A549 (cell line): ENCODE results near the gene SOX6. TPM values are rescaled to one million over a fixed set of nuclear protein-coding genes. Genes with fewer than 3 reads are reported as not detected.

ENCODE experiments used
- ATAC-seq, 2 experiments: fragments of 200-7000 bp in 1 of 2; fragments of >200 bp in 1 of 2; cut with Nextera tagmentation in 1 of 2; cut with Tn5 transposase in 1 of 2; 3 replicates each; pipeline versions ENCODE4 v1.8.0 to v1.9.1; 2018 to 2020; ENCODE audit warnings: mild to moderate bottlenecking in 1 of 2, moderate library complexity in 1 of 2
- CTCF ChIA-PET: fragments of 300-600 bp; sonication (Branson Sonifier 250); formaldehyde crosslinking; extraction: SDS; loops from one replicate; lab custom pipeline; 2021; ENCODE audit warnings: antibody characterized with exemption, inconsistent platforms; lab: Yijun Ruan, JAX
- POLR2A ChIA-PET: fragments of 350-600 bp; formaldehyde crosslinking; extraction: SDS; loops from one replicate; lab custom pipeline; 2021; ENCODE audit warnings: antibody characterized with exemption, inconsistent platforms; lab: Yijun Ruan, JAX
- DNase-seq, 2 experiments: peaks; one replicate each; pipeline versions ENCODE4 v3.0.0 to v3.0.0-alpha.2; 2011 to 2016; ENCODE audit warnings: low read depth in 1 of 2, low spot score in 1 of 2
- FAIRE-seq: peaks from 2 replicates; lab custom pipeline; 2011; peaks lifted over from hg19 to GRCh38; lab: Jason Lieb, UNC
- H3K27ac ChIP-seq, 2 experiments: fragments of >200 bp; sonication (Bioruptor Twin); formaldehyde crosslinking; 3 replicates each; pipeline ENCODE4 v1.5.1; 2016 to 2017
- H3K4me1 ChIP-seq: fragments of >200 bp; sonication (Bioruptor Twin); formaldehyde crosslinking; 3 replicates; pipeline ENCODE4 v1.6.1; 2016
- H3K4me2 ChIP-seq: fragments of >200 bp; sonication (Bioruptor Twin); formaldehyde crosslinking; 3 replicates; pipeline ENCODE4 v1.6.1; 2016
- H3K4me3 ChIP-seq: fragments of >200 bp; sonication (Bioruptor Twin); formaldehyde crosslinking; 3 replicates; pipeline ENCODE4 v1.5.1; 2016
- H3K9me3 ChIP-seq: fragments of >200 bp; sonication (Bioruptor Twin); formaldehyde crosslinking; 3 replicates; pipeline ENCODE4 v1.6.1; 2016
- BHLHE40 ChIP-seq: IDR thresholded peaks from 2 replicates; pipeline ENCODE4 v1.6.1; 2012; ENCODE audit warnings: low read depth, low read length, inconsistent platforms
- CEBPB ChIP-seq, 2 experiments: fragments of >200 bp in 1 of 2; sonication (Bioruptor Twin) in 1 of 2; formaldehyde crosslinking in 1 of 2; IDR thresholded peaks; 2 replicates each; pipeline ENCODE4 v1.6.1; 2012 to 2016
- CHD2 ChIP-seq: fragments of 150-350 bp; IDR thresholded peaks from 2 replicates; pipeline ENCODE4 v1.6.1; 2014; ENCODE audit warnings: low read length; ENCODE audit not compliant: partially characterized antibody
- EHMT2 ChIP-seq: fragments of 200-600 bp; sonication (generic); IDR thresholded peaks from 2 replicates; pipeline ENCODE4 v1.6.1; 2016; ENCODE audit warnings: antibody characterized with exemption, low read depth, mild to moderate bottlenecking, moderate library complexity
- ELK1 ChIP-seq: fragments of 150-350 bp; IDR thresholded peaks from 2 replicates; pipeline ENCODE4 v1.6.1; 2014; ENCODE audit warnings: low read depth, mild to moderate bottlenecking, low read length
- EP300 ChIP-seq, 2 experiments: fragments of >200 bp; sonication (Bioruptor Twin); formaldehyde crosslinking; IDR thresholded peaks; 2 replicates in 1 of 2; 3 replicates in 1 of 2; pipeline ENCODE4 v1.6.1; 2016 to 2017
- ESRRA ChIP-seq: fragments of 150-350 bp; IDR thresholded peaks from 2 replicates; pipeline ENCODE4 v1.6.1; 2014; ENCODE audit warnings: mild to moderate bottlenecking, low read length, borderline replicate concordance
- FOXS1 ChIP-seq: fragments of 250-450 bp; sonication (Bioruptor Pico); IDR thresholded peaks from 2 replicates; pipeline ENCODE4 v1.5.0; 2020; ENCODE audit warnings: mild to moderate bottlenecking, moderate library complexity
- HMGXB4 ChIP-seq: fragments of 250-450 bp; sonication (Bioruptor Pico); IDR thresholded peaks from 2 replicates; pipeline ENCODE4 v1.5.0; 2021; ENCODE audit warnings: mild to moderate bottlenecking, moderate library complexity, borderline replicate concordance
- HOXA7 ChIP-seq: fragments of 250-450 bp; sonication (Bioruptor Pico); IDR thresholded peaks from 2 replicates; pipeline ENCODE4 v1.5.0; 2020; ENCODE audit warnings: mild to moderate bottlenecking, moderate library complexity
- HOXB13 ChIP-seq: fragments of 250-450 bp; sonication (Bioruptor Pico); IDR thresholded peaks from 2 replicates; pipeline ENCODE4 v1.5.0; 2020; ENCODE audit warnings: low read depth, mild to moderate bottlenecking, moderate library complexity
- KDM5A ChIP-seq: fragments of 200-600 bp; sonication (generic); IDR thresholded peaks from 2 replicates; pipeline ENCODE4 v1.6.1; 2016; ENCODE audit warnings: antibody characterized with exemption, mild to moderate bottlenecking
- MYC ChIP-seq: IDR thresholded peaks from 2 replicates; pipeline ENCODE4 v1.6.1; 2012; ENCODE audit warnings: mild to moderate bottlenecking, inconsistent platforms, low read length, improper control_type of control experiment, borderline replicate concordance
- PBX3 ChIP-seq: IDR thresholded peaks from 2 replicates; pipeline ENCODE4 v1.6.1; 2012
- POLR2A ChIP-seq: IDR thresholded peaks from 2 replicates; pipeline ENCODE4 v1.6.1; 2012; ENCODE audit warnings: mild to moderate bottlenecking, low read length
- RCOR1 ChIP-seq: fragments of 150-350 bp; IDR thresholded peaks from 2 replicates; pipeline ENCODE4 v1.6.1; 2014; ENCODE audit warnings: antibody characterized with exemption, low read length, low read depth
- REST ChIP-seq: fragments of 200-600 bp; sonication (generic); IDR thresholded peaks from 2 replicates; pipeline ENCODE4 v1.6.1; 2016; ENCODE audit warnings: antibody characterized with exemption, mild to moderate bottlenecking, moderate library complexity
- RNF2 ChIP-seq: fragments of 200-600 bp; sonication (generic); IDR thresholded peaks from 2 replicates; pipeline ENCODE4 v1.6.1; 2016; ENCODE audit warnings: low read depth, mild to moderate bottlenecking, antibody characterized with exemption, moderate library complexity, borderline replicate concordance
- TFCP2L1 ChIP-seq: fragments of 250-450 bp; sonication (Bioruptor Pico); IDR thresholded peaks from 2 replicates; pipeline ENCODE4 v1.5.0; 2021; ENCODE audit warnings: mild to moderate bottlenecking
- TP53 ChIP-seq: fragments of 250-450 bp; sonication (Bioruptor Pico); IDR thresholded peaks from 2 replicates; pipeline ENCODE4 v1.5.0; 2021; ENCODE audit warnings: mild to moderate bottlenecking, moderate library complexity
- ZNF302 ChIP-seq: fragments of 250-450 bp; sonication (Bioruptor Pico); IDR thresholded peaks from 2 replicates; pipeline ENCODE4 v1.9.0; 2021; ENCODE audit warnings: inconsistent platforms, mild to moderate bottlenecking, moderate library complexity
- ZSCAN20 ChIP-seq: fragments of 250-450 bp; sonication (Bioruptor Pico); IDR thresholded peaks from 2 replicates; pipeline ENCODE4 v1.8.0; 2022; ENCODE audit warnings: mild to moderate bottlenecking, moderate library complexity
- WGBS: methylation state at CpG from one replicate; pipeline ENCODE4 v1.1.6; 2017; ENCODE audit errors: missing lambda C conversion rate; 5-methylcytosine and 5-hydroxymethylcytosine counted together
- polyA plus RNA-seq, 4 experiments: library from polyadenylated mRNA; depleted of rRNA in 3 of 4; stranded (reverse); fragments of >200 nt; fragmentation: RNase III in 1 of 4; extraction: RNeasy Plus Mini Kit Qiagen cat#74134 plus additional on column Dnase treatment in 1 of 4; gene quantifications; 2 replicates in 3 of 4; 3 replicates in 1 of 4; pipeline ENCODE4 v1.2.3, GENCODE V29; 2011 to 2017

The SOX6 gene
- polyA plus RNA-seq, 2 of the 4 experiments (the other 2 are of a cell fraction), result 0.18 TPM; not detected in 1

- TF ChIP-seq REST, result no peak
- TF ChIP-seq POLR2A, result no peak
- no peak for TF ChIP-seq ESRRA
- TF ChIP-seq FOXS1 (CRISPR knock-in tag), result no peak
- TF ChIP-seq RNF2, result no peak
- no peak for TF ChIP-seq RCOR1
Measured at GRCh38 chr11:16367252-16367651, 10.9 kb upstream of the SOX6 start (continued).

GRCh38 chr11:16365581-16366228, 9.4 kb upstream of the SOX6 start:
- TF ChIP-seq CHD2, result no peak
- no peak for TF ChIP-seq POLR2A
- TF ChIP-seq HOXA7, result no peak
- no peak for TF ChIP-seq MYC
- no peak for TF ChIP-seq TFCP2L1 (CRISPR knock-in tag)
- TF ChIP-seq BHLHE40, result no peak
- no peak for TF ChIP-seq FOXS1 (CRISPR knock-in tag)
- no peak for TF ChIP-seq EP300 (IDR thresholded peaks at IDR 0.05)
- TF ChIP-seq HOXB13, result no peak
- no peak for TF ChIP-seq ZNF302 (CRISPR knock-in tag)
- no peak overlapping the region for H3K4me2 ChIP-seq
- DNase-seq (no peak), FAIRE-seq (no peak), ATAC-seq (no peak)
- H3K4me1 ChIP-seq, result no peaks in the 10 kb centered on the region
- H3K9me3 ChIP-seq, result no peaks in the 10 kb centered on the region
- no peak overlapping the region for H3K27ac ChIP-seq
- 33% methylated on average over 3 of the region's 3 CpGs for WGBS
- CTCF ChIA-PET, result no interaction called here
- H3K4me3 ChIP-seq, result no peak overlapping the region
- POLR2A ChIA-PET, result no interaction called here

GRCh38 chr11:16364254-16364653, 7.9 kb upstream of the SOX6 start:
- DNase-seq, result no peak
- no peak for FAIRE-seq
- Histone ChIP-seq H3K27ac (no peak overlapping the region), H3K4me3 (no peak overlapping the region), H3K9me3 (no peaks in the 10 kb centered on the region), H3K4me2 (no peak overlapping the region), H3K4me1 (no peaks in the 10 kb centered on the region)
- CTCF ChIA-PET, result no interaction called here
- TF ChIP-seq KDM5A, result no peak
- TF ChIP-seq EHMT2, result no peak
- no peak for TF ChIP-seq HMGXB4 (CRISPR knock-in tag)
- ATAC-seq, result no peak
- POLR2A ChIA-PET, result no interaction called here

GRCh38 chr11:16363706-16364105, 7.4 kb upstream of the SOX6 start:
- ChIA-PET CTCF (no interaction called here), POLR2A (no interaction called here)
- no peak for ATAC-seq
- no peaks in the 10 kb centered on the region for H3K9me3 ChIP-seq
- no peak for FAIRE-seq
- H3K27ac ChIP-seq, result no peak overlapping the region
- 17% methylated on average over 3 of the region's 3 CpGs for WGBS
- no peak overlapping the region for H3K4me2 ChIP-seq
- no peak overlapping the region for H3K4me3 ChIP-seq
- no peaks in the 10 kb centered on the region for H3K4me1 ChIP-seq
- DNase-seq, result no peak
- TF ChIP-seq ZSCAN20 (CRISPR knock-in tag) (no peak), ELK1 (no peak), TP53 (CRISPR knock-in tag) (no peak), TFCP2L1 (CRISPR knock-in tag) (no peak), EHMT2 (no peak), PBX3 (no peak), ZNF302 (CRISPR knock-in tag) (no peak), CEBPB (IDR thresholded peaks at IDR 0.05) (no peak)
